Ecto neural progenitor cell (in vitro differentiated cells): Measurements from ENCODE around the gene TMEM238.
A peak's percentile ranks its signal among the peaks of the same experiment; 100 is the strongest.
"Not testable (repeated sequence)": the region's sequence is repeated elsewhere in the genome, so short reads cannot be mapped to it uniquely, and the experiment has no call there.

Source experiments
- DNase-seq: peaks from one replicate; pipeline ENCODE4 v3.0.0-alpha.2; 2018; ENCODE audit warnings: low spot score

Gene TMEM238

GRCh38 chr19:55401390-55401789 lies 17.3 kb upstream of the TMEM238 start:
- DNase-seq: not testable (repeated sequence)

- DNase-seq: no peak
Observed at GRCh38 chr19:55400281-55401087, 16.4 kb upstream of the TMEM238 start.

- DNase-seq: no peak
Observed at GRCh38 chr19:55398200-55398925, 14.3 kb upstream of the TMEM238 start.

DNA sequence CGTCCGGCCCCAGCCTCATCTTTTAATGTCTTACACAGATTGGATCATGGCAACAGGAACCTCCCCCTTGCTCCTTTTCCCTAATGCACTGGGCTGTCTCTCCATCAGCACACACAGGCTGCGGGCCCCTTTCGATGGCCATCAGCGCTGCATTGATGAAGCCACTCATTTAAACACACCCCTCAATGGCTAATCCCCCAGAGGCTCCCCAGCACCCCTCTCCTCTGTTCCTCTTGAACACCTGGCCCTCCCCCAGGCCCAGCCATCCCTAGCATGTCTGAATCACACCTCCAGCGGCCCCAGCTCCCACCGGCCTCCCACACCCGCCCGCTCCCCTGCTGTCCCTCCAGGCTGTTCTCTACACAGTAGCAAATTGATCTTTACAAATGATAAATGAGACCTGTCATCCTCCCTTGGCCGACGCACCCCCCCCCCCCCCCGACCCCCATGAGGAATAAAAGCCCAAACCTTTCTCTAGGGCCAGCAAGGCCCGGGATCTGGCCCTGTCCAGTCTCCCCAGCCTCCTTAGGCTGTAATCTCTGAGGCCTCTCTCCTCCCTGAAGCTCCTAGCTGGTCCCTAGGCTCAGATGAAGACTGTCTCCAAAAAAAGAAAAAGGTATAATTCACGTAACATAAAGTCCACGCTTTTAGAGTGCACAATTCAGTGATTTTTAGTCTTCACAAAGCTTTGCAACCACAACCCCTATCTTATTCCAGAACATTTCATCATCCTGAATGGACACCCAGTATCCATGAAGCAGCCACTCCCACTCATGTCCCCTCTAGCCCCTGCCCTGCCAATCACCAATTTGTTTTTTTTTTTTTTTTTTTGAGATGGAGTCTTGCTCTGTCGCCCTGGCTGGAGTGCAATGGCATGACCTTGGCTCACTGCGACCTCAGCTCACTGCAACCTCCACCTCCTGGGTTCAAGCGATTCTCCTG lies 9.0 kb upstream of the TMEM238 start:
- no peak for DNase-seq

DNA sequence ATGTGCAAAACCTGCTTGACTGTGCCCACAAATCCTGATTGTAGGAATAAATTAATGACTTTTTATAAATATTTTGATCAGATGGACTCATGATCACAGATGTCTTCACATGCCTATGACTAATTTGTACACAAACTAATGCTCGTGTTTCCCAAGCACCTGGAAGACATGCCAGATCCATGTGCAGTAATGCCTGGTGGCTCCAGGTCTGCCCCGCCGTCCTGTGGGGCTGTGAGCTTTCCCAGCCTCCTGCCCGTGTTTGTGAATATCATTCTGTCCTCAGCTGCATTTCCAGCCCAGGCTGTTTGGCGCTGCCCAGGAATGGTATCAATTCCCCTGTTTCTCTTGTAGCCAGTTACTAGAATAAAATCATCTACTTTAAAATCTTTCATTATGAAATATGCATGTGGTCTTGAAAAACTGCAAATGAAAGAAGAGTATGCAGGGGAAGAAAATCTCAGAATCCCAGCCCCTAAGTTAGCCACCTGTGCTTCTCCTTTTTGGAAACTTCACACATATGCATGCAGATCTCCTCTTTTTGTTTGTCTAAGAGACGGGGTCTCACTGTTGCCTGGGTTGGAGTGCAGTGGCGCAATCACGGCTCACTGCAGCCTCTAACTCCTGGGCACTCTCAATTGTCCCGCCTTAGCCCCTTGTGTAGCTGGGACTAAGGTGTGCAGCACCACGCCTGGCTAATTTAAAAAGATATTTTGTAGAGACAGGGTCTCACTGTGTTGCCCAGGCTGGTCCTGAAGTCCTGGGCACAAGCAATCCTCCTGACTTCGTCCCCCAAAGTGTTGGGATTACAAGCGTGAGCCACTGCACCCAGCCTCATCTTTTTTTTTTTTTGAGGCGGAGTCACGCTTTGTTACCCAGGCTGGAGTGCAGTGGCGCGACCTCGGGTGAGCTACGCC lies 7.9 kb upstream of the TMEM238 start:
- no peak for DNase-seq

- no peak for DNase-seq
Observed at GRCh38 chr19:55391191-55391670, 7.1 kb upstream of the TMEM238 start.

DNA sequence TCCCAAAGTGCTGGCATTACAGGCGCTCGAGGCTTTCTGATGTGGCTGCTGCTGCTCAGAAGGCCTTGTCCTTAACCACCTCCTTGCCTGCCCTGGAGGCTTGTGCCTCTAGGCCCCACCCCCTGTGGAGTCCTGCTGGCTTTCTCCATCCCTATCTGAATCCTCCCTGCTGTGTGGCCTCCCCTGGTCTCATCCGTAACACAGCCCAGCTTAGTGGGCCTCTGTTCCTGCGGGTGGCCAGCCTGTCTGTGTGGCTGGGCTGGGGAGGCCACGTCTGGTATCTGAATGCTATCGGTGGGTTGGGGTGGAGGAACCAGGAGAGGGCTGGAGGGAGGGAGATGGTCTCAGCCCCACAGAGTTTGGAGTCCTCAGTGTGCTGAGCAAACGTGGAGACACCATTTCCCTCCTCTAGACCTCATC lies 6.4 kb upstream of the TMEM238 start:
- DNase-seq: no peak

DNA sequence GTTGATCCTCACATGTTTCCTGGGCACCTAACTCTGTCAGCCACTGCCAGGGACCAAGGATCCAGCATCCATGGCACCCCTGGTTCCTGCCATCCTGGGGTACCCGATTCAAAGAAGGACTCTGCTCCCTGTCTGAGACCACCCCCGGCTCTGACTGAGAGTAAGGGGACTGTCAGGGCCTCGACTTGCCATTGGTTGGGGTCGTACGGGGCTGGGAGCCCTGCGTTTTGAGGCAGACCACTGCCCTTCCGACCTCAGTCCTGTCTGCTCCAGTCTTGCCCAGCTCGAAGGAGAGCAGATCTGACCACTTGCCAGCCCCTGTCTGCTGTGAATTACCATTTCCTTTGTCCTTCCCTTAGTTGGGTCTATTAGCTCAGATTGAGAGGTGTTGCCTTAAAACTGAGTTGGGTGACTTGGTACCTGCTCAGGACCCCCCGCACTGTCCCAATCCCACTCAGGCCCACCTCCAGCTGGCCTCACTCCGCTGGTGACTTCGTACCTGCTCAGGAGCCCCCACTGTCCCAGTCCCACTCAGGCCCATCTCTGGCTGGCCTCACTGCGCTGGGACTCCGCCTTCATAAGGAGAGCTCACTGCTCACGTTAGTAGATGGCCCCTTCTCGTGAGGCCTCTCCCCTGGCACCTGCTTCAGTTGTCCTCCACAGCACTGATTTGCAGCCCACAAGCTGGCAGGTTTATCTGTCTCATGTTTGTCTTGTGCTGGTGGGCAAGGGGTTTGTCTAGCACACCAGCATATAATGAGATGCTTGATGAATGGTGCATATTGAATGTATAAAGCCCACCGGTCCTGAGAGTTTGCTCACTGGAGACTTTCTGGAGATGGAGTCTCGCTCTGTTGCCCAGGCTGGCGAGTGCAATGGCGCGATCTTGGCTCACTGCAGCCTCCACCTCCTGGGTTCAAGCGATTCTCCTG lies 5.6 kb upstream of the TMEM238 start:
- no peak for DNase-seq

DNA sequence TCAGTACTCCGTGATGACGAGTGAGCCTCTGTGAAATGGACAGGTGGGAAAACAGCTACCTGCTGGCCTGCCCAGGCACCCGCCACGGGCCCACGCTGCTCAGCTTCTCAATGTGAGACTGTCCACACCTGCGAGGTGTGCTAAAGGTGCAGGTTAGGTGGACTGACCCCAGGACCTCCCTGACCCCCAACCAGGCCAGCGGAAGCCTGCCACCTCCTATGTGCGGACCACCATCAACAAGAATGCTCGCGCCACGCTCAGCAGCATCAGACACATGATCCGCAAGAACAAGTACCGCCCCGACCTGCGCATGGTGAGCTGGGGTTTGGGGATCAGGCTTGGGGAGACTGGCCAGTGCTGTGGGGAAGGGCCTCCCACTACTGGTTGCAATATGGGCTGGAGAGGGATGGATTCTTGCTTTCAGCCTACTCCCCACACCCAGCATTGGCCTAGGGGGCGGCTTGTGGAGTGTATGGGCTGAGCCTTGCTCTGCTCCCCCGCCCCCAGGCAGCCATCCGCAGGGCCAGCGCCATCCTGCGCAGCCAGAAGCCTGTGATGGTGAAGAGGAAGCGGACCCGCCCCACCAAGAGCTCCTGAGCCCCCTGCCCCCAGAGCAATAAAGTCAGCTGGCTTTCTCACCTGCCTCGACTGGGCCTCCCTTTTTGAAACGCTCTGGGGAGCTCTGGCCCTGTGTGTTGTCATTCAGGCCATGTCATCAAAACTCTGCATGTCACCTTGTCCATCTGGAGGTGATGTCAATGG lies 3.8 kb upstream of the TMEM238 start:
- DNase-seq: no peak

GRCh38 chr19:55386493-55386971 lies 2.4 kb upstream of the TMEM238 start:
- DNase-seq: no peak

DNA sequence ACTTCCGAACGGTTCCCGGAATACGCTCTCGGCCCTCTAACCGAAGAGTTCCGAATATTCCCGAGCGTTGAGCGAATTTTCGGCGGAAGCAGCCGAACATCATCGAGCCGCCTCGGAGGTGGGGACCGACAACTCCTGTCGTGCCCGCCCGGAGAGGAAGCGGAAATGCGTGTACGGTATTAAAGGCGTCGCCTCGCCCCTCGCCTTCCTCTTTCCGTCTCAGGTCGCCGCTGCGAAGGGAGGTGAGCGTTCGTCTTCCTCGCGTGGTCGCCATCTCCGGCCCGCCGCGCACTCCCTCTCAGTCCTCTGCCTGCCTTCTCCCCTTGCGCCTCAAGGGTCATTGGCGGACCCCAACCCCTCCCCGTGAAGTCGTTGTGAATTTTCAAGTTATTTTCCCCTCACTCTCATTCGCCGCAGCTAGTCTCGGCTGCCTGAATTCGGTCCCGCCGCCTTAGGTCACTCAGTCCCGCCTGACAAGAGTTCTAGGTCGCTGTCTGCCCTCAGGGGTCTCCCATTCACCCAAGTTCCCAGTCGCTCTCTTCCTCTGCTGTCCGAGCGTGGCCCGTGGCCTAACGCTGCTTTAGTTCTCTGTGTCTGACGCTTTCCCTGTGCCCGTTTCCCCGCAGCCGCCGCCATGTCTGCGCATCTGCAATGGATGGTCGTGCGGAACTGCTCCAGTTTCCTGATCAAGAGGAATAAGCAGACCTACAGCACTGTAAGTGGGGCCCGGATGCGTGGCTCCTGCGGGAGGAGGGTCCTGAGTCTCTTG lies 1.8 kb upstream of the TMEM238 start, which contains the start of gene RPL28:
TSS of gene RPL28 (plus strand) at position 209 of the 769 bp plus-strand sequence. CDS start at position 635, 426 bp downstream.
- DNase-seq: peak; percentile 99

GRCh38 chr19:55384920-55385723 lies 1.0 kb upstream of the TMEM238 start:
- peak; percentile 97 for DNase-seq

GRCh38 chr19:55383279-55384130 lies 587 bp downstream of the TMEM238 start:
- DNase-seq: peak; percentile 67

- no peak for DNase-seq
Observed at GRCh38 chr19:55382522-55383054, 1.5 kb downstream of the TMEM238 start.

DNA sequence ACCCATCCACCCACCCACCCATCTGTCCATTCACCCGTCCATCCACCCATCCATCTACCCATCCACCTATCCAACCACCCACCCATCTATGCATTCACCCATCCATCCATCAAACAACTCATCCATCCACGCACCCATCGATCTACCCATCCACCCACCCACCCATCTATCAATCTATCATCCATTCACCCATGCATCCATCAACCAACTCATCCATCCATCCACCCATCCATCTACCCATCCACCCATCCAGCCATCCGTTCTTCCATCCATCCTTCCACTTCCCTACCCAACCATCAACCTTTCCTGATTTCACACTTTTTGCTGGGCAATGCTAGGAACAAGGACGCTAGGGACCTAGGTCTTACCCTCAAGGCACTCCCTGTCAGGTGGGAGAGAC lies 2.1 kb downstream of the TMEM238 start:
- no peak for DNase-seq

DNA sequence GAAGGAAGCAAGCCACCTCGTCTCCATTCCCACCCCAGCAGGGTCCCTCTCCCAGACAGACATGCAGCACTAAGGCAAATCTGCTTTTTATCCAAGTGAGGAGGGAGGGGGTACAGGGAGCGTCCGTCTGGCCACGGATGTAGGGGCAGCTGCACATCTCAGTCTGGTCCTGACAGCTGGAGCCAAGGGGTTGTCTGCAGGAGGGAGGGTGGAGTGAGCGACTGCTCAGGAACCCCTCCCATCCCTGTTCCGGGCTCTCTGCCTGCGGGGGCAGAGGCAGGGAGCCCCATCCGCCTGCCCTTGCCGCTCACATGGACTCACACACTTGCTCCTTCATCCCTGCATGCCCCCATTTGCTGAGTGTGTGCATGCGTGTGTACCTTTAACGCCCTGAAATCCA lies 4.9 kb downstream of the TMEM238 start:
- DNase-seq: no peak
